Measurements from ENCODE around the gene PSPC1.

Gene PSPC1

GRCh38 chr13:19772306-19772705 is 10.4 kb downstream of the PSPC1 start:
- H3K27me3 ChIP-seq (ENCODE audit: insufficient read depth, poor library complexity, severe bottlenecking), result no peaks in the 10 kb centered on the region
- DNase-seq (ENCODE audit: low spot score) (no peak), ATAC-seq (ENCODE audit: low read depth) (no peak)
- no peak overlapping the region for H3K4me3 ChIP-seq (ENCODE audit: severe bottlenecking)
- TF ChIP-seq CTCF (IDR thresholded peaks at IDR 0.05; ENCODE audit: poor library complexity, severe bottlenecking), result no peak
- no peak overlapping the region for H3K27ac ChIP-seq (ENCODE audit: poor library complexity, severe bottlenecking)
- H3K9me3 ChIP-seq (ENCODE audit: severe bottlenecking), result no peaks in the 10 kb centered on the region
- peaks cover 45% of the 10 kb centered on the region for H3K36me3 ChIP-seq (ENCODE audit: low read depth)
- no peaks in the 10 kb centered on the region for H3K4me1 ChIP-seq (ENCODE audit: insufficient read depth, poor library complexity, severe bottlenecking)

GRCh38 chr13:19769854-19770253 is 12.9 kb downstream of the PSPC1 start:
- H3K4me3 ChIP-seq (ENCODE audit: severe bottlenecking), result no peak overlapping the region
- no peak overlapping the region for H3K27ac ChIP-seq (ENCODE audit: poor library complexity, severe bottlenecking)
- H3K9me3 ChIP-seq (ENCODE audit: severe bottlenecking), result no peaks in the 10 kb centered on the region
- H3K27me3 ChIP-seq (ENCODE audit: insufficient read depth, poor library complexity, severe bottlenecking), result no peaks in the 10 kb centered on the region
- DNase-seq (ENCODE audit: low spot score) (no peak), ATAC-seq (ENCODE audit: low read depth) (no peak)
- H3K36me3 ChIP-seq (ENCODE audit: low read depth), result peaks cover 58% of the 10 kb centered on the region
- TF ChIP-seq CTCF (IDR thresholded peaks at IDR 0.05; ENCODE audit: poor library complexity, severe bottlenecking), result no peak
- H3K4me1 ChIP-seq (ENCODE audit: insufficient read depth, poor library complexity, severe bottlenecking), result no peaks in the 10 kb centered on the region

- no peak overlapping the region for H3K27ac ChIP-seq (ENCODE audit: poor library complexity, severe bottlenecking)
- no peak for ATAC-seq (ENCODE audit: low read depth)
- H3K9me3 ChIP-seq (ENCODE audit: severe bottlenecking), result no peaks in the 10 kb centered on the region
- no peaks in the 10 kb centered on the region for H3K4me1 ChIP-seq (ENCODE audit: insufficient read depth, poor library complexity, severe bottlenecking)
- no peak for DNase-seq (ENCODE audit: low spot score)
- H3K27me3 ChIP-seq (ENCODE audit: insufficient read depth, poor library complexity, severe bottlenecking), result no peaks in the 10 kb centered on the region
- H3K4me3 ChIP-seq (ENCODE audit: severe bottlenecking), result no peak overlapping the region
- peaks cover 64% of the 10 kb centered on the region for H3K36me3 ChIP-seq (ENCODE audit: low read depth)
- no peak for TF ChIP-seq CTCF (IDR thresholded peaks at IDR 0.05; ENCODE audit: poor library complexity, severe bottlenecking)
Observed at GRCh38 chr13:19767966-19768365, 14.8 kb downstream of the PSPC1 start.

GRCh38 chr13:19766591-19766990 is 16.2 kb downstream of the PSPC1 start:
- peaks cover 51% of the 10 kb centered on the region for H3K36me3 ChIP-seq (ENCODE audit: low read depth)
- no peak for ATAC-seq (ENCODE audit: low read depth)
- no peak for DNase-seq (ENCODE audit: low spot score)
- H3K4me3 ChIP-seq (ENCODE audit: severe bottlenecking), result no peak overlapping the region
- H3K27ac ChIP-seq (ENCODE audit: poor library complexity, severe bottlenecking), result no peak overlapping the region
- no peaks in the 10 kb centered on the region for H3K9me3 ChIP-seq (ENCODE audit: severe bottlenecking)
- H3K4me1 ChIP-seq (ENCODE audit: insufficient read depth, poor library complexity, severe bottlenecking), result no peaks in the 10 kb centered on the region
- no peaks in the 10 kb centered on the region for H3K27me3 ChIP-seq (ENCODE audit: insufficient read depth, poor library complexity, severe bottlenecking)
- TF ChIP-seq CTCF (IDR thresholded peaks at IDR 0.05; ENCODE audit: poor library complexity, severe bottlenecking), result no peak

- no peaks in the 10 kb centered on the region for H3K4me1 ChIP-seq (ENCODE audit: insufficient read depth, poor library complexity, severe bottlenecking)
- H3K36me3 ChIP-seq (ENCODE audit: low read depth), result peaks cover 44% of the 10 kb centered on the region
Observed at GRCh38 chr13:19764237-19764636, 18.5 kb downstream of the PSPC1 start.

More at GRCh38 chr13:19764237-19764636, 18.5 kb downstream of the PSPC1 start:
- no peaks in the 10 kb centered on the region for H3K27me3 ChIP-seq (ENCODE audit: insufficient read depth, poor library complexity, severe bottlenecking)
- no peak overlapping the region for H3K4me3 ChIP-seq (ENCODE audit: severe bottlenecking)
- no peak for TF ChIP-seq CTCF (IDR thresholded peaks at IDR 0.05; ENCODE audit: poor library complexity, severe bottlenecking)
- H3K27ac ChIP-seq (ENCODE audit: poor library complexity, severe bottlenecking), result no peak overlapping the region
- DNase-seq (ENCODE audit: low spot score) (no peak), ATAC-seq (ENCODE audit: low read depth) (no peak)
- no peaks in the 10 kb centered on the region for H3K9me3 ChIP-seq (ENCODE audit: severe bottlenecking)
